Panc1 (cell line): Measurements from ENCODE around the gene PRKG1. TPM values are rescaled to one million over a fixed set of nuclear protein-coding genes. Genes with fewer than 3 reads are reported as not detected.

ENCODE experiments used
- ATAC-seq: fragments of 200-7000 bp; cut with Tn5 transposase; 2 replicates; pipeline ENCODE4 v1.9.1; 2020; ENCODE audit warnings: mild to moderate bottlenecking, moderate library complexity
- BruUV-seq: library from RNA; stranded (reverse); fragments of 400-500 nt; replicated peaks from 2 replicates; lab custom pipeline; 2021; lab: Mats Ljungman, UMichigan
- CTCF ChIA-PET: fragments of 300-600 bp; sonication (Branson Sonifier 250); formaldehyde crosslinking; loops from one replicate; lab custom pipeline; 2022; ENCODE audit warnings: antibody characterized with exemption; lab: Charles Lee
- POLR2A ChIA-PET: fragments of 300-600 bp; sonication (Branson Sonifier 250); formaldehyde crosslinking; loops from one replicate; lab custom pipeline; 2022; ENCODE audit warnings: antibody characterized with exemption; lab: Charles Lee
- DNase-seq: peaks from one replicate; pipeline ENCODE4 v3.0.0-alpha.2; 2010; ENCODE audit warnings: low read depth, low spot score
- H3K27ac ChIP-seq: 2 replicates; pipeline ENCODE4 v1.5.1; 2011; ENCODE audit warnings: mild to moderate bottlenecking, low read length, inconsistent platforms
- H3K27me3 ChIP-seq: fragments of 200-500 bp; sonication (Bioruptor generic); 2 replicates; pipeline ENCODE4 v1.6.0; 2014; ENCODE audit warnings: low read length, inconsistent platforms; ENCODE audit not compliant: control insufficient read depth, insufficient read depth
- H3K36me3 ChIP-seq: fragments of 200-500 bp; sonication (Bioruptor generic); 2 replicates; pipeline ENCODE4 v1.5.1; 2014; ENCODE audit warnings: inconsistent platforms, mild to moderate bottlenecking, low read length, moderate library complexity; ENCODE audit not compliant: control insufficient read depth, insufficient read depth
- H3K4me1 ChIP-seq: 2 replicates; pipeline ENCODE4 v1.5.1; 2011; ENCODE audit warnings: inconsistent platforms, mild to moderate bottlenecking, low read length, moderate library complexity; ENCODE audit not compliant: control insufficient read depth, insufficient read depth
- H3K4me3 ChIP-seq, 2 experiments: 2 replicates each; pipeline ENCODE4 v1.5.1; 2011 to 2012; ENCODE audit warnings: low read depth in 2 of 2, low read length in 2 of 2, mild to moderate bottlenecking in 2 of 2, inconsistent platforms in 1 of 2, moderate library complexity in 1 of 2
- H3K9me3 ChIP-seq: fragments of 200-500 bp; sonication (Bioruptor generic); 2 replicates; pipeline ENCODE4 v1.5.1; 2014; ENCODE audit warnings: low read depth, mild to moderate bottlenecking, inconsistent platforms, low read length, moderate library complexity; ENCODE audit not compliant: control insufficient read depth, insufficient read depth
- POLR2AphosphoS5 ChIP-seq: IDR thresholded peaks from 2 replicates; pipeline ENCODE4 v1.6.1; 2012; ENCODE audit warnings: mild to moderate bottlenecking, low read depth, low read length, moderate library complexity
- SIN3A ChIP-seq: IDR thresholded peaks from 2 replicates; pipeline ENCODE4 v1.6.1; 2012; ENCODE audit warnings: low read depth, mild to moderate bottlenecking, low read length, moderate library complexity, borderline replicate concordance; ENCODE audit not compliant: insufficient read depth
- TCF7L2 ChIP-seq: IDR thresholded peaks from 2 replicates; pipeline ENCODE4 v1.6.1; 2011; ENCODE audit warnings: mild to moderate bottlenecking, low read depth, low read length, inconsistent platforms
- in situ Hi-C: cut with HindIII; loops from 2 replicates; pipeline ENCODE4 v1.10.0; 2016; ENCODE audit warnings: low sequenced_read_pairs, low pct_unique_long_range_greater_than_20kb
- intact Hi-C: fragments of 100-400 bp; cut with micrococcal nuclease; formaldehyde crosslinking; loops from one replicate; pipeline ENCODE4 v1.10.0; 2022; ENCODE audit not compliant: unreplicated experiment
- total RNA-seq: library from RNA; stranded (reverse); gene quantifications from one replicate; pipeline ENCODE4 v1.2.1, GENCODE V29; 2021; ENCODE audit not compliant: unreplicated experiment
- TF ChIP-seq, protein P1 (sequence below): fragments of 450-650 bp; IDR thresholded peaks from 2 replicates; pipeline ENCODE4 v1.5.1; 2017; ENCODE audit warnings: mild to moderate bottlenecking
- TF ChIP-seq, protein P2 (sequence below), 2 experiments: IDR thresholded peaks; 2 replicates each; pipeline ENCODE4 v1.6.1; 2011 to 2012; ENCODE audit warnings: low read depth in 2 of 2, control low read depth in 1 of 2, low read length in 1 of 2, mild to moderate bottlenecking in 1 of 2, moderate library complexity in 1 of 2; ENCODE audit not compliant: insufficient read depth in 1 of 2

Gene PRKG1
- total RNA-seq, 1 experiment from 2014 or later, result 0.92 TPM

DNA sequence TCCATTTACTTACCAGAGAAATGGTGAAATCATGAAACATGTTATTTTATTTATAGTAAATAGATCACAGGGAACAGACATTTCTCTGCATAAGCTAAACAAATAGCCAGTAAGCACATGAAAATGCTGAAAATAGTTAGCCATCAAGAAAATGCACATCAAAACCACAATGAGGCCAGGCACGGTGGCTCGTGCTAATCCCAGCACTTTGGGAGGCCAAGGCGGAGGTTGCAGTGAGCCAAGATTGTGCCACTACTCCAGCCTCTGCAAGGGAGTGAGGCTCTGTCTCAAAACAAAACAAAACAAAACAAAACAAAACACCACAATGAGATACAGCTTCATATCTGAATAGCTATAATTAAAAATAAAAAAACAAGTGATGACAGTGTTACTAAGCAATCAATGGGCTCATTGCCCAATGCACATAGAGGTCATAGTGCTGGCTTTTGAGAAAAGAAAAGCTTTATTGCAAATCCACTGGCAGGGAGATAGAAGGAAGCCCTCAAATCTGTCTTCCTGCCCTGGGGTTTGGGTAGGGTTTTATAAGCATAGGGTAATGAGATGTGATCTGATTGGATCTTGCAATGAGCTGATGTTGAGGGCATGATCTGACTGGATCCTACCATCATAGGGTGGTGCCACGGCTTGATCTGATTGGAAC, 608.9 kb downstream of the PRKG1 start:
- DNase-seq, result no peak
- no peak overlapping the region for H3K27ac ChIP-seq
- TF ChIP-seq TCF7L2 (no peak), POLR2AphosphoS5 (no peak), SIN3A (no peak)
- TF ChIP-seq, protein P1, sequence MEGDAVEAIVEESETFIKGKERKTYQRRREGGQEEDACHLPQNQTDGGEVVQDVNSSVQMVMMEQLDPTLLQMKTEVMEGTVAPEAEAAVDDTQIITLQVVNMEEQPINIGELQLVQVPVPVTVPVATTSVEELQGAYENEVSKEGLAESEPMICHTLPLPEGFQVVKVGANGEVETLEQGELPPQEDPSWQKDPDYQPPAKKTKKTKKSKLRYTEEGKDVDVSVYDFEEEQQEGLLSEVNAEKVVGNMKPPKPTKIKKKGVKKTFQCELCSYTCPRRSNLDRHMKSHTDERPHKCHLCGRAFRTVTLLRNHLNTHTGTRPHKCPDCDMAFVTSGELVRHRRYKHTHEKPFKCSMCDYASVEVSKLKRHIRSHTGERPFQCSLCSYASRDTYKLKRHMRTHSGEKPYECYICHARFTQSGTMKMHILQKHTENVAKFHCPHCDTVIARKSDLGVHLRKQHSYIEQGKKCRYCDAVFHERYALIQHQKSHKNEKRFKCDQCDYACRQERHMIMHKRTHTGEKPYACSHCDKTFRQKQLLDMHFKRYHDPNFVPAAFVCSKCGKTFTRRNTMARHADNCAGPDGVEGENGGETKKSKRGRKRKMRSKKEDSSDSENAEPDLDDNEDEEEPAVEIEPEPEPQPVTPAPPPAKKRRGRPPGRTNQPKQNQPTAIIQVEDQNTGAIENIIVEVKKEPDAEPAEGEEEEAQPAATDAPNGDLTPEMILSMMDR, result no peak
- TF ChIP-seq, protein P2, sequence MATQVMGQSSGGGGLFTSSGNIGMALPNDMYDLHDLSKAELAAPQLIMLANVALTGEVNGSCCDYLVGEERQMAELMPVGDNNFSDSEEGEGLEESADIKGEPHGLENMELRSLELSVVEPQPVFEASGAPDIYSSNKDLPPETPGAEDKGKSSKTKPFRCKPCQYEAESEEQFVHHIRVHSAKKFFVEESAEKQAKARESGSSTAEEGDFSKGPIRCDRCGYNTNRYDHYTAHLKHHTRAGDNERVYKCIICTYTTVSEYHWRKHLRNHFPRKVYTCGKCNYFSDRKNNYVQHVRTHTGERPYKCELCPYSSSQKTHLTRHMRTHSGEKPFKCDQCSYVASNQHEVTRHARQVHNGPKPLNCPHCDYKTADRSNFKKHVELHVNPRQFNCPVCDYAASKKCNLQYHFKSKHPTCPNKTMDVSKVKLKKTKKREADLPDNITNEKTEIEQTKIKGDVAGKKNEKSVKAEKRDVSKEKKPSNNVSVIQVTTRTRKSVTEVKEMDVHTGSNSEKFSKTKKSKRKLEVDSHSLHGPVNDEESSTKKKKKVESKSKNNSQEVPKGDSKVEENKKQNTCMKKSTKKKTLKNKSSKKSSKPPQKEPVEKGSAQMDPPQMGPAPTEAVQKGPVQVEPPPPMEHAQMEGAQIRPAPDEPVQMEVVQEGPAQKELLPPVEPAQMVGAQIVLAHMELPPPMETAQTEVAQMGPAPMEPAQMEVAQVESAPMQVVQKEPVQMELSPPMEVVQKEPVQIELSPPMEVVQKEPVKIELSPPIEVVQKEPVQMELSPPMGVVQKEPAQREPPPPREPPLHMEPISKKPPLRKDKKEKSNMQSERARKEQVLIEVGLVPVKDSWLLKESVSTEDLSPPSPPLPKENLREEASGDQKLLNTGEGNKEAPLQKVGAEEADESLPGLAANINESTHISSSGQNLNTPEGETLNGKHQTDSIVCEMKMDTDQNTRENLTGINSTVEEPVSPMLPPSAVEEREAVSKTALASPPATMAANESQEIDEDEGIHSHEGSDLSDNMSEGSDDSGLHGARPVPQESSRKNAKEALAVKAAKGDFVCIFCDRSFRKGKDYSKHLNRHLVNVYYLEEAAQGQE (IDR thresholded peaks at IDR 0.05; ENCODE audit: insufficient read depth in 1 of 2, low read depth in 2 of 2, low read length in 1 of 2), result no peak
- CTCF ChIA-PET, result no interaction called here
- H3K4me3 ChIP-seq, result no peak overlapping the region
- POLR2A ChIA-PET, result no interaction called here
- H3K9me3 ChIP-seq, result no peaks in the 10 kb centered on the region
- in situ Hi-C loops, result no loop called here
- intact Hi-C loops, result no loop called here
- BruUV-seq, result no TSS peak
- no peaks in the 10 kb centered on the region for H3K36me3 ChIP-seq
- no peaks in the 10 kb centered on the region for H3K4me1 ChIP-seq
- peaks cover 7% of the 10 kb centered on the region for H3K27me3 ChIP-seq
- ATAC-seq, result no peak

DNA sequence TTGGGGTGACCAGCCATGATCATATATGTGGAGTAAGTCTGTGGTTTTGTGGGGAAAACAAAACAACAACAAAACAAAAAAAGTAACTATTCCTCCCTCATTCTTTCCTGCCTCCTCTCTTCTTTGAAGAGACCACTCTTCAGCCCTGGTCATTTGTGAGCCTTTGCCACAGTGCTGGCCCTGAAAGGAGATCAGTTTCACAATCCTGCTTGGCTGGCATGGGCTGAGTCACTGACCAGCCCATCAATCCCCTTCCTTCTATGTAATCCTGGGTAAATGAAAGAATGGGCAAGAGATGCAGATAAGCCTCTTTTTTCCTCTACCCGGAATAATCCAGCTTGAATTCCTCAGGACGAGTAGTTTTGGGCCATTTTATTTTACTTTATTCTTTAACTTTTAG, 611.5 kb downstream of the PRKG1 start:
- ATAC-seq (no peak), DNase-seq (no peak)
- no peaks in the 10 kb centered on the region for H3K9me3 ChIP-seq
- H3K27ac ChIP-seq, result no peak overlapping the region
- TF ChIP-seq, protein P1, result no peak
- no peak for TF ChIP-seq TCF7L2
- no peak for TF ChIP-seq SIN3A
- TF ChIP-seq, protein P2 (IDR thresholded peaks at IDR 0.05; ENCODE audit: insufficient read depth in 1 of 2, low read depth in 2 of 2, low read length in 1 of 2), result no peak
- no peak for TF ChIP-seq POLR2AphosphoS5
- no peaks in the 10 kb centered on the region for H3K36me3 ChIP-seq
- intact Hi-C loops (no loop called here), in situ Hi-C loops (no loop called here)
- peaks cover 2% of the 10 kb centered on the region; the same call in 1 of the 2 replicates for H3K27me3 ChIP-seq
- no peaks in the 10 kb centered on the region for H3K4me1 ChIP-seq
- no TSS peak for BruUV-seq
- H3K4me3 ChIP-seq, result no peak overlapping the region
- ChIA-PET CTCF (no interaction called here), POLR2A (no interaction called here)
